Breast epithelium (tissue), 3 donors: Measurements from ENCODE around the gene RAB24.

ENCODE experiments used
- CTCF ChIP-seq, 3 donors: fragments of 450-650 bp; IDR thresholded peaks; one replicate each; pipeline ENCODE4 v1.5.1; 2016 to 2017; ENCODE audit warnings: antibody characterized with exemption in 3 of 3, mild to moderate bottlenecking in 3 of 3, moderate library complexity in 3 of 3
- POLR2AphosphoS5 ChIP-seq, 3 donors: sonication (generic); formaldehyde crosslinking; IDR thresholded peaks; one replicate each; pipeline ENCODE4 v1.6.1; 2017; ENCODE audit warnings: antibody characterized with exemption in 3 of 3

GRCh38 chr5:177269232-177269895 lies 34.2 kb downstream of the RAB24 start:
- TF ChIP-seq CTCF (IDR thresholded peaks at IDR 0.05): no peak
- no peak for TF ChIP-seq POLR2AphosphoS5 (IDR thresholded peaks at IDR 0.05)
